Fibroblast of lung (primary cell): ENCODE results near the gene SUMF2. TPM values are rescaled to one million over a fixed set of nuclear protein-coding genes. Genes with fewer than 3 reads are reported as not detected.

Source experiments
- DNase-seq, 2 donors: peaks; one replicate each; pipeline versions ENCODE4 v3.0.0 to v3.0.0-alpha.2; 2010; ENCODE audit warnings: low read depth in 2 of 2
- H2AFZ ChIP-seq: 2 replicates; pipeline ENCODE4 v1.5.1; 2012; ENCODE audit warnings: low read length, control low read depth, inconsistent platforms
- H3K27ac ChIP-seq: 2 replicates; pipeline ENCODE4 v1.5.1; 2011; ENCODE audit warnings: low read length, control low read depth; ENCODE audit not compliant: insufficient read depth
- H3K27me3 ChIP-seq: 2 replicates; pipeline ENCODE4 v1.5.1; 2011; ENCODE audit warnings: mild to moderate bottlenecking, low read length; ENCODE audit not compliant: control insufficient read depth, insufficient read depth
- H3K36me3 ChIP-seq: 2 replicates; pipeline ENCODE4 v1.5.1; 2011; ENCODE audit warnings: low read length; ENCODE audit not compliant: control insufficient read depth, insufficient read depth
- H3K4me1 ChIP-seq: 2 replicates; pipeline ENCODE4 v1.5.1; 2011; ENCODE audit warnings: low read length; ENCODE audit not compliant: control insufficient read depth, insufficient read depth; ENCODE audit errors: extremely low read depth
- H3K4me2 ChIP-seq: 2 replicates; pipeline ENCODE4 v1.5.1; 2011; ENCODE audit warnings: low read length, control low read depth; ENCODE audit not compliant: insufficient read depth; ENCODE audit errors: extremely low read depth
- H3K4me3 ChIP-seq, 4 experiments: fragments of 200-600 bp in 1 of 4; sonication (generic) in 1 of 4; replicated peaks in 1 of 4; 2 replicates each; pipeline ENCODE4 v1.5.1; 2011 to 2016; ENCODE audit warnings: low read length in 4 of 4, low read depth in 3 of 4, mild to moderate bottlenecking in 3 of 4, control low read depth in 2 of 4, inconsistent platforms in 1 of 4, mixed read lengths in 1 of 4; ENCODE audit not compliant: insufficient read depth in 1 of 4; ENCODE audit errors: control extremely low read depth in 1 of 4
- H3K79me2 ChIP-seq: 2 replicates; pipeline ENCODE4 v1.5.1; 2012; ENCODE audit warnings: mild to moderate bottlenecking, low read length, inconsistent platforms; ENCODE audit not compliant: control insufficient read depth, insufficient read depth
- H3K9ac ChIP-seq: 2 replicates; pipeline ENCODE4 v1.5.1; 2011; ENCODE audit warnings: mild to moderate bottlenecking, low read length, control low read depth; ENCODE audit not compliant: insufficient read depth
- H3K9me3 ChIP-seq: 2 replicates; pipeline ENCODE4 v1.5.1; 2012; ENCODE audit warnings: low read depth, low read length; ENCODE audit not compliant: control insufficient read depth, insufficient read depth
- H4K20me1 ChIP-seq: 2 replicates; pipeline ENCODE4 v1.5.1; 2011; ENCODE audit warnings: low read length; ENCODE audit not compliant: control insufficient read depth, insufficient read depth; ENCODE audit errors: extremely low read depth
- EZH2 ChIP-seq: IDR thresholded peaks from 2 replicates; pipeline ENCODE4 v1.5.1; 2012; ENCODE audit warnings: low read length, control low read depth, mild to moderate bottlenecking; ENCODE audit errors: missing control alignments
- polyA plus RNA-seq, 2 donors: library from polyadenylated mRNA; depleted of rRNA in 1 of 2; stranded (reverse) in 1 of 2; unstranded in 1 of 2; fragments of >200 nt; gene quantifications; 2 replicates each; pipeline ENCODE4 v1.2.1, GENCODE V29; 2011 to 2012; ENCODE audit warnings: missing spikeins in 1 of 2
- total RNA-seq: library from RNA; depleted of rRNA; stranded (reverse); fragments of >200 nt; gene quantifications from 2 replicates; pipeline ENCODE4 v1.2.1, GENCODE V29; 2014
- TF ChIP-seq, protein P1 (sequence below), 2 donors: IDR thresholded peaks in 1 of 2; conservative IDR thresholded peaks in 1 of 2; 1 replicate in 1 of 2; 2 replicates in 1 of 2; pipeline ENCODE4 v1.5.1; 2011 to 2012; ENCODE audit warnings: low read length in 2 of 2, control low read depth in 1 of 2, inconsistent platforms in 1 of 2, low read depth in 1 of 2, mild to moderate bottlenecking in 1 of 2

Gene SUMF2
- total and polyA plus RNA-seq, 2 donors (not counting 1 experiment from before 2014, with no cell fraction given): 118 to 229 TPM

DNA sequence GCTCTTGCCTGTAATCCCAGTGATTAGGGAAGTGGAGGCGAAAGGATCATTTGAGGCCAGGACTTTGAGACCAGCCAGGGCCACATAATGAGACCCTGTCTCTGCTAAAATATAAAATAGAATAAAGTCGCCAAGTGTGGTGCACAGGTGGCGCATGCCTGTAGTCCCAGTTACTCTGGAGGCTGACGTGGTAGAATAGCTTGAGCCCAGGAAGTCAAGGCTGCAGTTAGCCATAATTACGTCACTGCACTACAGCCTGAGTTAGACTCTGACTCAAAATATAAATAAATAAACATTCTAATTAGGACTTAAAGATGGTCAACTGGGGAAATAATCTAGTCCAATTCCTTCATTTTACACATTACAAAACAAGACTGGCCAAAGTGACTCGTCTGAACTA lies 41.4 kb downstream of the SUMF2 start:
- Histone ChIP-seq H3K4me2 (peak overlapping the region; percentile 92), H3K4me1 (no peaks in the 10 kb centered on the region), H3K9ac (peak overlapping the region; percentile 94), H3K9me3 (no peaks in the 10 kb centered on the region), H4K20me1 (no peaks in the 10 kb centered on the region), H3K4me3 (peak overlapping the region; percentile 78 to 100 (median 87)), H2AFZ (no peak overlapping the region), H3K27me3 (no peaks in the 10 kb centered on the region), H3K36me3 (peaks cover 5% of the 10 kb centered on the region), H3K27ac (peak overlapping the region; percentile 98), H3K79me2 (peaks cover 27% of the 10 kb centered on the region)
- peak; percentile 84 to 89 for DNase-seq
- TF ChIP-seq, protein P1, sequence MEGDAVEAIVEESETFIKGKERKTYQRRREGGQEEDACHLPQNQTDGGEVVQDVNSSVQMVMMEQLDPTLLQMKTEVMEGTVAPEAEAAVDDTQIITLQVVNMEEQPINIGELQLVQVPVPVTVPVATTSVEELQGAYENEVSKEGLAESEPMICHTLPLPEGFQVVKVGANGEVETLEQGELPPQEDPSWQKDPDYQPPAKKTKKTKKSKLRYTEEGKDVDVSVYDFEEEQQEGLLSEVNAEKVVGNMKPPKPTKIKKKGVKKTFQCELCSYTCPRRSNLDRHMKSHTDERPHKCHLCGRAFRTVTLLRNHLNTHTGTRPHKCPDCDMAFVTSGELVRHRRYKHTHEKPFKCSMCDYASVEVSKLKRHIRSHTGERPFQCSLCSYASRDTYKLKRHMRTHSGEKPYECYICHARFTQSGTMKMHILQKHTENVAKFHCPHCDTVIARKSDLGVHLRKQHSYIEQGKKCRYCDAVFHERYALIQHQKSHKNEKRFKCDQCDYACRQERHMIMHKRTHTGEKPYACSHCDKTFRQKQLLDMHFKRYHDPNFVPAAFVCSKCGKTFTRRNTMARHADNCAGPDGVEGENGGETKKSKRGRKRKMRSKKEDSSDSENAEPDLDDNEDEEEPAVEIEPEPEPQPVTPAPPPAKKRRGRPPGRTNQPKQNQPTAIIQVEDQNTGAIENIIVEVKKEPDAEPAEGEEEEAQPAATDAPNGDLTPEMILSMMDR (conservative IDR thresholded peaks at IDR 0.05 in 1 of 2, IDR thresholded peaks at IDR 0.05 in 1 of 2; ENCODE audit: low read depth in 1 of 2, low read length in 2 of 2): no peak
- TF ChIP-seq EZH2: no peak

DNA sequence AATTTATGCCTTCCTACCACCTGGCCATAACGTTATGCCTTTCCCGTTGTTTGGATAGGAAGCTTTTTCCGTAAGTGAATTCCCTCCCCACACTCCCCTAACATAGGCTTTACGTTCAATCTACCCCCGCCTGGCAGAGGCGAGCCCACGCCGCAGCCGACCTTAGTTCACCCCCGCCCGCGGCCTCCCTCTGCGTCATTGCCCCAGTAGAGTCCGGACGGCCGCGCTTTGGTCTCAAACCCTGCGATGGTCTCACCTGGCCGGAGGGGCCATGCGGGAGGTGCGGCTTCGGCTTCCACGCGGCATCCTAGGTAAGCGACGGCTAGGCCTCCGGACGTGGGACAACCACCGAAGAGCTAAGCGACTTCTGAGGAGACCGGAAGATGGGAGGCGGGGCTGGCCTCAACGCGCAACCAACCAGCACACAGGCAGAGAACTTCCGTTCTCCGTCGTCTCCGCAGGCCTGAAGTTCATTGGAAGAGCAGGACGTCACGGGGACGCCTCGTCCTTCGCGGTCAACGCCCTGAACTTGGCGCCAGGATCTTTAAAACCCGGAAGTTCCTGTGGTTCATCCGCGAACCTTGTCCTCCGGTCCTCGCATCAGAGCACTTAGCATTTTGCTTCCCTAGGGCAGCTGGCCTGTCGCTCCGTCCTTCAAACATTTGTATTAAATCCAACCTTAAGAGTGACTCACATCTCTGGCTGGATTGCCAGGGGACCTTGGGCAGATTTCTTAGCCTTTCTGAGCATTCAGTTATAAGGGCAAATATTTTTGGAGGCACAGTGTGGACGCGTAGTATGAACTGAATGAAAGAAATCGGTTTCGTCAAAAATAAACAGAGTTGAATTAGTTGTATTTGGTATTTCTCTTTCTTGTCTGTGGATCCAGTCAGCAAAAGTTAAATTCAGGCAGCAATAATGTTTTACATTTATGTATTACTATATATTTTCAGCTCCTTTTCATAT lies 42.3 kb downstream of the SUMF2 start, which contains the start of gene CHCHD2:
Gene CHCHD2 (minus strand): TSS at position 369 of the 966 bp plus-strand sequence. CDS start 63 bp downstream, at position 306.
- H3K27ac ChIP-seq: peak within 1 kb of the TSS; percentile 98
- H3K4me3 ChIP-seq: peak within 1 kb of the TSS; percentile 78 to 100 (median 87)
- peak within 1 kb of the TSS; percentile 94 for H3K9ac ChIP-seq
- no peaks in the 10 kb centered on the region for H3K27me3 ChIP-seq
- H3K4me2 ChIP-seq: peak within 1 kb of the TSS; percentile 92
- H3K9me3 ChIP-seq: no peaks in the 10 kb centered on the region
- peak; percentile 99 for DNase-seq
- no peak for TF ChIP-seq EZH2
- TF ChIP-seq, protein P1 (conservative IDR thresholded peaks at IDR 0.05 in 1 of 2, IDR thresholded peaks at IDR 0.05 in 1 of 2; ENCODE audit: low read depth in 1 of 2, low read length in 2 of 2): no peak
- H4K20me1 ChIP-seq: no peaks in the 10 kb centered on the region
- no peaks in the 10 kb centered on the region for H3K4me1 ChIP-seq
- H3K36me3 ChIP-seq: peaks cover 5% of the 10 kb centered on the region
- peaks cover 27% of the 10 kb centered on the region for H3K79me2 ChIP-seq
- H2AFZ ChIP-seq: peak within 1 kb of the TSS; percentile 76

GRCh38 chr7:56107954-56108258 lies 43.8 kb downstream of the SUMF2 start:
- Histone ChIP-seq H3K27ac (no peak overlapping the region), H2AFZ (peak overlapping the region; percentile 18), H3K27me3 (no peaks in the 10 kb centered on the region), H3K4me2 (no peak overlapping the region), H3K79me2 (peaks cover 27% of the 10 kb centered on the region), H3K4me3 (no peak overlapping the region), H3K9me3 (no peaks in the 10 kb centered on the region), H3K9ac (no peak overlapping the region), H3K4me1 (no peaks in the 10 kb centered on the region), H4K20me1 (no peaks in the 10 kb centered on the region), H3K36me3 (peaks cover 5% of the 10 kb centered on the region)
- TF ChIP-seq EZH2: no peak
- TF ChIP-seq, protein P1 (conservative IDR thresholded peaks at IDR 0.05 in 1 of 2, IDR thresholded peaks at IDR 0.05 in 1 of 2; ENCODE audit: low read depth in 1 of 2, low read length in 2 of 2): no peak
- no peak for DNase-seq
